Endothelial cell of umbilical vein (primary cell): ENCODE results near the gene RAB25. TPM values are rescaled to one million over a fixed set of nuclear protein-coding genes. Genes with fewer than 3 reads are reported as not detected.

Experiments used
- BruUV-seq: library from RNA; stranded (reverse); fragments of 400-500 nt; replicated peaks from 2 replicates; lab custom pipeline; 2021; lab: Mats Ljungman, UMichigan
- CTCF ChIA-PET: fragments of 300-600, 350-600 bp; sonication (Branson Sonifier 250); formaldehyde crosslinking; loops from one replicate; lab custom pipeline; 2021; ENCODE audit warnings: antibody characterized with exemption, inconsistent platforms; lab: Charles Lee
- POLR2A ChIA-PET: fragments of 300-600, 350-600 bp; sonication (Branson Sonifier 250); formaldehyde crosslinking; loops from one replicate; lab custom pipeline; 2021; ENCODE audit warnings: antibody characterized with exemption, inconsistent platforms; lab: Charles Lee
- DNase-seq: peaks from one replicate; pipeline ENCODE4 v3.0.0-alpha.2; 2011; ENCODE audit warnings: low read depth, low spot score
- FAIRE-seq: peaks from 2 replicates; lab custom pipeline; 2011; peaks lifted over from hg19 to GRCh38; lab: Jason Lieb, UNC
- H2AFZ ChIP-seq: 2 replicates; pipeline ENCODE4 v1.6.0; 2012; ENCODE audit warnings: low read depth, low read length, control low read depth, inconsistent platforms
- H3K27ac ChIP-seq: 2 replicates; pipeline ENCODE4 v1.5.1; 2011; ENCODE audit warnings: low read depth, mild to moderate bottlenecking, control low read depth, low read length, moderate library complexity; ENCODE audit not compliant: insufficient read depth
- H3K27me3 ChIP-seq, 2 experiments: 2 replicates each; pipeline versions ENCODE4 v1.6.0 to v1.6.1; 2011; ENCODE audit warnings: low read length in 2 of 2, mixed read lengths in 1 of 2; ENCODE audit not compliant: control insufficient read depth in 2 of 2, insufficient read depth in 2 of 2
- H3K36me3 ChIP-seq, 2 experiments: 2 replicates in 1 of 2; 3 replicates in 1 of 2; pipeline ENCODE4 v1.5.1; 2011; ENCODE audit warnings: low read length in 2 of 2, mild to moderate bottlenecking in 1 of 2, moderate library complexity in 1 of 2; ENCODE audit not compliant: control insufficient read depth in 2 of 2, insufficient read depth in 2 of 2; ENCODE audit errors: extremely low read depth in 1 of 2
- H3K4me1 ChIP-seq: 3 replicates; pipeline ENCODE4 v1.5.1; 2011; ENCODE audit warnings: mild to moderate bottlenecking, low read length; ENCODE audit not compliant: control insufficient read depth, insufficient read depth; ENCODE audit errors: extremely low read depth
- H3K4me2 ChIP-seq: 2 replicates; pipeline ENCODE4 v1.6.1; 2011; ENCODE audit warnings: low read length, control low read depth, mixed read lengths; ENCODE audit not compliant: insufficient read depth
- H3K4me3 ChIP-seq, 3 experiments: fragments of 200-600 bp in 1 of 3; sonication (generic), shearing (Covaris generic) in 1 of 3; replicated peaks in 1 of 3; 2 replicates each; pipeline ENCODE4 v1.5.1; 2011 to 2016; ENCODE audit warnings: control low read depth in 3 of 3, low read length in 3 of 3, mild to moderate bottlenecking in 2 of 3, inconsistent platforms in 1 of 3, low read depth in 1 of 3, moderate library complexity in 1 of 3; ENCODE audit not compliant: insufficient read depth in 1 of 3
- H3K79me2 ChIP-seq: 2 replicates; pipeline ENCODE4 v1.6.0; 2012; ENCODE audit warnings: low read length, inconsistent platforms; ENCODE audit not compliant: control insufficient read depth, insufficient read depth
- H3K9ac ChIP-seq: replicated peaks from 2 replicates; pipeline ENCODE3; 2011; ENCODE audit warnings: low read length, control low read depth; ENCODE audit not compliant: insufficient read depth; ENCODE audit errors: extremely low read depth
- H3K9me1 ChIP-seq: replicated peaks from 3 replicates; pipeline ENCODE4 v1.6.0; 2011; ENCODE audit warnings: mild to moderate bottlenecking, low read length; ENCODE audit not compliant: control insufficient read depth, insufficient read depth; ENCODE audit errors: extremely low read depth
- H3K9me3 ChIP-seq: replicated peaks from 2 replicates; pipeline ENCODE4 v1.5.1; 2012; ENCODE audit warnings: low read length, inconsistent platforms; ENCODE audit not compliant: control insufficient read depth, insufficient read depth
- H4K20me1 ChIP-seq: replicated peaks from 2 replicates; pipeline ENCODE3; 2011; ENCODE audit warnings: mild to moderate bottlenecking, low read length; ENCODE audit not compliant: control insufficient read depth, insufficient read depth; ENCODE audit errors: extremely low read depth
- FOS ChIP-seq: IDR thresholded peaks from 2 replicates; pipeline ENCODE4 v1.6.1; 2011; ENCODE audit warnings: mild to moderate bottlenecking, low read length, moderate library complexity, borderline replicate concordance; ENCODE audit not compliant: insufficient read depth
- JUN ChIP-seq: IDR thresholded peaks from 2 replicates; pipeline ENCODE4 v1.6.1; 2011; ENCODE audit warnings: borderline replicate concordance, low read depth; ENCODE audit not compliant: insufficient read length, insufficient read depth
- MAX ChIP-seq: IDR thresholded peaks from 2 replicates; pipeline ENCODE4 v1.6.1; 2011; ENCODE audit not compliant: insufficient read depth, insufficient read length
- MYC ChIP-seq: IDR thresholded peaks from one replicate; pipeline ENCODE4 v1.6.1; 2011; ENCODE audit warnings: mild to moderate bottlenecking, low read depth, low read length
- POLR2A ChIP-seq: IDR thresholded peaks from 2 replicates; pipeline ENCODE4 v1.6.1; 2012; ENCODE audit warnings: low read depth, mild to moderate bottlenecking, control low read depth, low read length
- POLR2AphosphoS5 ChIP-seq: IDR thresholded peaks from 2 replicates; pipeline ENCODE4 v1.6.1; 2012; ENCODE audit warnings: low read depth, mild to moderate bottlenecking, control low read depth, low read length, moderate library complexity; ENCODE audit not compliant: insufficient read depth
- dilution Hi-C: fragments of 300-500 bp; cut with MboI; formaldehyde crosslinking; loops from one replicate; pipeline ENCODE4 v1.15.0; 2019; ENCODE audit warnings: low sequenced_read_pairs; ENCODE audit not compliant: extremely low pct_ligation_motif_present
- intact Hi-C: fragments of 100-400 bp; cut with micrococcal nuclease; formaldehyde crosslinking; loops from one replicate; pipeline ENCODE4 v1.10.0; 2022
- polyA plus RNA-seq, 4 experiments: library from polyadenylated mRNA; depleted of rRNA in 3 of 4; stranded (reverse) in 3 of 4; unstranded in 1 of 4; fragments of >200 nt; gene quantifications; 2 replicates each; pipeline versions ENCODE4 v1.2.1 to v1.2.3, GENCODE V29; 2011 to 2012; ENCODE audit warnings: missing spikeins in 1 of 4
- total RNA-seq: library from RNA; stranded (reverse); gene quantifications from 2 replicates; pipeline ENCODE4 v1.2.3, GENCODE V29; 2021

RAB25 gene
- total and polyA plus RNA-seq, 2 donors (not counting 3 experiments of a cell fraction or from before 2014, with no cell fraction given) = not detected

- FAIRE-seq = peak; percentile 70
- H2AFZ ChIP-seq = peak overlapping the region; percentile 26
These were observed 20.4 kb downstream of the RAB25 start for GRCh38 chr1:156081180-156081916.

GRCh38 chr1:156081917-156082308 lies 21.0 kb downstream of the RAB25 start:
- FAIRE-seq (no peak), DNase-seq (no peak)
- Histone ChIP-seq H2AFZ (no peak overlapping the region), H3K4me1 (peaks cover 28% of the 10 kb centered on the region), H3K36me3 (peaks cover 7 to 9% of the 10 kb centered on the region in 2 experiments), H4K20me1 (no peaks in the 10 kb centered on the region), H3K4me2 (peak overlapping the region; percentile 56), H3K79me2 (peaks cover 42% of the 10 kb centered on the region), H3K9me3 (no peaks in the 10 kb centered on the region), H3K9me1 (no peaks in the 10 kb centered on the region), H3K4me3 (peak overlapping the region; percentile 51 to 97 (median 79)), H3K27me3 (no peaks in the 10 kb centered on the region), H3K9ac (peak overlapping the region; percentile 66), H3K27ac (no peak overlapping the region)
- ChIA-PET CTCF (interaction anchor here (0.8 to 2.7 kb wide), 7 partner anchors 15 to 144 kb away, joined by 3 to 11 read pairs (median 5); partner anchors contain the start of gene UBQLN4), POLR2A (no interaction called here)
- intact Hi-C loops = loop anchor here (1.0 to 10.0 kb wide), 2 partner anchors 28 to 253 kb away; partner anchors contain the start of genes CCT3, LAMTOR2 and TSACC
- dilution Hi-C loops = no loop called here
- BruUV-seq = no TSS peak
- TF ChIP-seq POLR2AphosphoS5 (no peak), JUN (no peak), POLR2A (no peak)

More at GRCh38 chr1:156081180-156081916, 20.4 kb downstream of the RAB25 start:
- H3K27ac ChIP-seq = peak overlapping the region; percentile 52
- peaks cover 8 to 15% of the 10 kb centered on the region in 2 experiments for H3K36me3 ChIP-seq
- intact Hi-C loops (loop anchor here (10.0 kb wide), 1 partner anchor 253 kb away; the partner anchor contains the start of genes CCT3 and TSACC), dilution Hi-C loops (no loop called here)
- H3K4me2 ChIP-seq = peak overlapping the region; percentile 76
- TSS peak; percentile 20 for BruUV-seq
- peaks cover 23% of the 10 kb centered on the region for H3K4me1 ChIP-seq
- DNase-seq = peak; percentile 37
- ChIA-PET POLR2A (no interaction called here), CTCF (interaction anchor here (0.8 to 2.7 kb wide), 4 partner anchors 15 to 143 kb away, joined by 4 to 11 read pairs (median 5); partner anchors contain the start of gene UBQLN4)
- TF ChIP-seq MYC = peak; percentile 90
- no peak for TF ChIP-seq FOS
- no peak for TF ChIP-seq POLR2AphosphoS5
- peak; percentile 84 for TF ChIP-seq MAX
- no peaks in the 10 kb centered on the region for H3K9me1 ChIP-seq
- H3K9ac ChIP-seq = peak overlapping the region; percentile 70
- no peaks in the 10 kb centered on the region for H3K27me3 ChIP-seq
- H4K20me1 ChIP-seq = no peaks in the 10 kb centered on the region
- no peaks in the 10 kb centered on the region for H3K9me3 ChIP-seq
- peaks cover 44% of the 10 kb centered on the region for H3K79me2 ChIP-seq
- peak overlapping the region; percentile 88 to 97 (median 91) for H3K4me3 ChIP-seq
